Muscle of back (tissue), 13 donors: ENCODE measurements around the gene WRAP73. TPM values are rescaled to one million over a fixed set of nuclear protein-coding genes. Genes with fewer than 3 reads are reported as not detected.

Experiments
- DNase-seq, 3 donors: peaks; one replicate each; pipeline versions ENCODE4 v3.0.0 to v3.0.0-alpha.2; 2013
- long read RNA-seq, 9 donors: transcript quantifications; one replicate each; lab custom pipeline, GENCODE V29; 2026
- polyA plus RNA-seq, 10 donors: library from polyadenylated mRNA; unstranded; fragments of 120-200 nt; gene quantifications; one replicate each; pipeline ENCODE4 v1.2.1, GENCODE V29; 2013; ENCODE audit not compliant: insufficient read length in 10 of 10

Gene WRAP73
- 10 to 100 TPM; 10.1 to 12.3 (median 11.7) TPM for polyA plus RNA-seq
- long read RNA-seq, donor 1, transcript WRAP73-201 (12 exons, 1,665 nt) = major isoform, 5 of 16 reads
- long read RNA-seq, donor 1, partial matches to known transcripts = 11 of 16 reads
- long read RNA-seq, donor 1, other reads (novel, unspliced or antisense) = 0 of 16 reads
- long read RNA-seq, donor 2, partial matches to known transcripts = 0 of 1 reads
- long read RNA-seq, donor 2, other reads (novel, unspliced or antisense) = 0 of 1 reads
- long read RNA-seq, donor 3 = 0 reads
- long read RNA-seq, donor 4, partial matches to known transcripts = 8 of 10 reads
- long read RNA-seq, donor 4, other reads (novel, unspliced or antisense) = 0 of 10 reads
- long read RNA-seq, donor 5, partial matches to known transcripts = 5 of 7 reads
- long read RNA-seq, donor 5, other reads (novel, unspliced or antisense) = 0 of 7 reads
- long read RNA-seq, donor 6, partial matches to known transcripts = 5 of 10 reads
- long read RNA-seq, donor 6, other reads (novel, unspliced or antisense) = 0 of 10 reads
- long read RNA-seq, donor 7, partial matches to known transcripts = 5 of 8 reads
- long read RNA-seq, donor 7, other reads (novel, unspliced or antisense) = 0 of 8 reads
- long read RNA-seq, donor 8, partial matches to known transcripts = 0 of 4 reads
- long read RNA-seq, donor 8, other reads (novel, unspliced or antisense) = 0 of 4 reads
- long read RNA-seq, donor 9 = 0 reads

DNA sequence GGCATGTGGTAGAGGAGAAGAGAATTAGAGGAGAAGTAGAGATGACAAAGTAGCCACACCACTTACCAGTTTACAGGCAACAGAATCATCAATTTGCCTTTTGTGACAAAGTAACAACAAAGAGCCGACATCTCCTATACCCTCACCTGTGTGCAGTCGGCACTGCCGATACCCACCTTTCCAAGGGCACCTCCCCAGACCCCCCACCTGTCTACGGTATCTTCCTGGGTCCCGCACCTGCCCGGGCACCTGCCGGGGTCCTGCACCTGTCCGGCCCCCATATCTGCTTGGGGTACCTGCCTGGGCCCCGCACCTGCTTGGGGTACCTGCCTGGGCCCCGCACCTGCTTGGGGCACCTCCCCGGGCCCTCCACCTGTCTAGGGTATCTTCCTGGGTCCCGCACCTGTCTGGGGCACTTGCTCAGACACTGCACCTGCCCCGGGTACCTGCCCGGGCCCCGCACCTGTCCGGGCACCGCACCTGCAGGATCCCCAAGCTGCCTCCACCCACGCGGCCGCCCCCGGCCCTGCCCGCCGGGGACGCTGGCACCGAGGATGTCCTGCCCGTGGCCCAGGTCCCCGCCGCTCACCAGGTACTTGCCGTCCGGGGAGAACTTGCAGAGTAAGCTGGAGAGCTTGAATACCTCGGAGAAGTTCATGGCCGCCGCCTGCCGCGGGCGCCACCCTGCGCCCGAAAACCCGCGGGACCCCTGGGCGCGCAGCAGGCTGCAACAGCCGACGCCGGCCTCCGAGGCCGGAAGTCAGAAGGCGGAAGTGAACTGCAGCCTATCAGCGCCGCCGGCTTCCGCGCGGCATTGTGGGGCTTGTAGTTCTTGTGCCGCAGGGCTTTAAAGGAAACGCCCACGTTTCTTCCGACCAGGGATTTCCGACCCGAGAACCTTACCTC is at the start of gene WRAP73:
Gene WRAP73 (minus strand): TSS at position 762 of the 906 bp plus-strand sequence. CDS start 104 bp downstream, at position 658.
- DNase-seq = peak; percentile 88 to 96 (median 93)

GRCh38 chr1:3699596-3699995 is 49.7 kb upstream of the WRAP73 start:
- DNase-seq = no peak

DNA sequence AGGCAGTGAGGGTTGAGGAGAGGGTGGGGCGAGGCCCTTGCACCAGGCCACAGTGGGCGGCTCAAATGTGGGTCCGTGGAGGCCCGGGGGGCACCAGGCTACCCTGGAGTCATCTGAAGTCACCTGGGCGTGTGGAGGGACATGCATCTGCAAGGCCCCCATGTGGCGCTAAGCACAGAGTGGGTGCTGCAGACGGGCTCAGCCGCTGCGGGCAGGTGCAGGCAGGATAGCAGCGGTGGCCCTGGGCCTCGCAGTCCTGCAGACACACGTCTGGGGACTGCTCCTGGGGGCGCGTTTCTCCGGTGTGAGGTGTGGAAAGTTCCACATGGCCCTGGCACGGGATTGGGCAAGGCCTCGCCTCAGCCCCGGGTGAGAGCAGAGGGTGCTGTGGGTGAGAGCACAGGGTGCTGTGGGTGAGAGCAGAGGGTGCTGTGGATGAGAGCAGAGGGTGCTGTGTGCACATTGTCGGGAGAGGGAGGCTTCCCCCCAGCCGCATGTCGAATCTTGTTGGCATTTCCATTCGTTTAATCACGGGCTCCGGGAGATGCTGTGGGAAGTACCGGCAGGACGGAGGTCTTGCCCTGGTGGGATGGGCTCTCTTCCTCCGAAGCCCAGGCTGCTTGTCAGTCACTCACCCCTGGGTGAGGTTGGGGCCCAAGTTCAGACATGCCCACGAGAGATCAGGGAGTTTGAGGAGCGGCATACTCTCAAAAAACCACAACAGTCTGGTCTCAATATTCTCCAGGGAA is 48.9 kb upstream of the WRAP73 start:
- no peak for DNase-seq

GRCh38 chr1:3697810-3698209 is 47.9 kb upstream of the WRAP73 start:
- DNase-seq = no peak

DNA sequence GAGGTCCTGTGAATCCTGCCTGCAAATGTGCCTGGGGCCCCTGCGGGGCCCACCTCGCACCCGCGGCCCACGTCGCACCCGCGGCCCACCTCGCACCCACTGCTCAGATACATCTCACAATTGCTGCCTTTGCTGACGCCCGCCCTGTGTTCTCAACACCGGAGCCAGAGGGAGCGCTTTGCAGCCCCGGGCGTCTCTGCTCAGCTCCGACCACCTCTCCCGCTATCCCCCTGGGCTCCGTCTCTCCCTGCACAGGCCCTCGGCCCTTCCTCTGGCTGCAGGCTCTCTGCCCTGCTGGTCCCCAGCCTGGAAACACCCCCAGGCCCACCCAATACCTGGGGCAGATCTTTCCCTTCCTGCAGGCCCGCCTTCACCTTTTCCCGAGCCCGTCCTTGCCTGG is 47.2 kb upstream of the WRAP73 start:
- DNase-seq = no peak

DNA sequence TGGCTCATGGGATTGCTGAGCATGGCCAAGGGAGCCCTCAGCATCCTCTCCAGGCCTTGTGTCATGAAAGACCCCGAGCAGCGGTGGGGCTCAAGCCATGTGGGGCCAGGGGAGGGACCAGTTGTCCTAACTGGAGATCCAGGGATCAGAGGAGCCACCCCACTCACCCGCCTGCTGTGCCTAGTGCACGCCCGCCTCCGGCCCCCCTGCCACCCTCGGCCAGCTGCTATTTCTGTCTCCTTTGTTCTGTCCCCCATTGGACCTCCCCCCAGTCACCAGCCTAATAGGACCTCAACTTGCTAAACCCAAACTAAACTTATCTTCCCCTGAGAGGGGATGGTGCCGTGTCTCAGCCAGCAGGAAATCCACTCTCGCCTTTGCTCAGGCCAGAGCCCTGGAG is 46.8 kb upstream of the WRAP73 start:
- DNase-seq = no peak

DNA sequence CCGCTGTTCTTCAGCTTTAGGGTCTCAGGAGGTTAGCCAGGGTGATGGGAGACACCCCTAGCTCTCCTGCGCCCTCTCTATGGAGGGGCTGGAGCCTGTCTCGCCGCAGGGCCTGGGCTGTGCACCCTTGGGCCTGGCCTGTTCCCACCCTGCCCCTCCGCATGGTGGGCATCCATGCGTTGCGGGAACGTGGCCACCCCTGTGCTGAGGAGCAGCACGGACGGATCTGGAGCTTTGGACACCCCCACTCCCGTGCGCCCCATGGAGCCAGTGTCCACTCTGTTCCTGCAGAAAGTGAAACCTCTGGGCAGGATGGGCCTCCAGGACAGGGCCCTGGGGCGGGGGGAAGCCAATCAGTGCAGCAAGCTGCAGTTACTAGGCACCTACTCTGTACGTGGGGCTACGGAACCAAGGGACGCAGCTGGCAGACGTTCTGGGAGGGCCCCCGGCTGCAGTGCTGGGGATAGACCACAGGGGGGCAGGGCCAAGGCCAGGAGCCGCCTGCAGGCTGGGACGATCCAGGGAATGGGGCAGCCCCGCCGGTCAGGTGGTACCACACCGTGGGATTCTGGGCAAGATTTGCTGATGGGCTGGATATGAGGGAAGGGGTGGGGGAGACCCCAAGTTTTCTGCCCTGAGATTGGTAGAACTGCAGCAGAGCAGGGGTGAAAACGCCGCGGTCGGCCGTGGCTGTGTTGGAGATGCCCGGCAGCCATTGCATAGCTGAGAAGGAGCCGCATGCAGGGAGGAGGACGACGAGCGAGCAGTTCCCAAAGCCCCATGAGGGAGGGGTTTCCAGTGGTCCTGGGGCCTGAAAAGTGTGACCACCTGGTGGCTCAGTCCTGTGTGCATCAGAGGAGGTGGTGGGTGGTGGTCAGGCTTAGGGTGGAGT is 45.7 kb upstream of the WRAP73 start:
- peak in 1 of 3 donors; percentile 39 for DNase-seq

GRCh38 chr1:3693321-3693720 is 43.4 kb upstream of the WRAP73 start:
- no peak for DNase-seq

DNA sequence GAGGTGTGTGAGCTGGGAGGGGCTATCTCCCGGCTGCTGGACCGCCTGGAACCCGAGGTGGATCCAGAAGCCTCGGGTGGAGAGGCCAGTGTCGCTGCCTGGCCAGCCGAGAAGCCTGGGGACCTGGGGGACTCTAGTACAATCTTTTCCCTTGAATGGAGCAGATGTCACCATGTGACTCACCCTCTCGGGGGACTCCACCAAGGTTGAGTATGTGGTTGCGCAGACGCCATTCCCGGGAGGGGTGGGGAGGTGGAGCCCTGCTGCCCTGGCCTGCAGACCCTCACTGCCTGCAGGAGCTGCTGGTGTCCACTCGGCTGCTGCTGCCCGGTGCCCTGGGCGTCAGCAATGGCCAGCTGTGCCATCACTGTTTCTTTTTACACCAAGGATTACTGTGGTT is 42.7 kb upstream of the WRAP73 start:
- DNase-seq = no peak

GRCh38 chr1:3691421-3692204 is 41.7 kb upstream of the WRAP73 start:
- DNase-seq = no peak

- DNase-seq = no peak
Measured at GRCh38 chr1:3690282-3691065, 40.6 kb upstream of the WRAP73 start.

GRCh38 chr1:3689138-3689750 is 39.3 kb upstream of the WRAP73 start:
- DNase-seq = no peak

DNA sequence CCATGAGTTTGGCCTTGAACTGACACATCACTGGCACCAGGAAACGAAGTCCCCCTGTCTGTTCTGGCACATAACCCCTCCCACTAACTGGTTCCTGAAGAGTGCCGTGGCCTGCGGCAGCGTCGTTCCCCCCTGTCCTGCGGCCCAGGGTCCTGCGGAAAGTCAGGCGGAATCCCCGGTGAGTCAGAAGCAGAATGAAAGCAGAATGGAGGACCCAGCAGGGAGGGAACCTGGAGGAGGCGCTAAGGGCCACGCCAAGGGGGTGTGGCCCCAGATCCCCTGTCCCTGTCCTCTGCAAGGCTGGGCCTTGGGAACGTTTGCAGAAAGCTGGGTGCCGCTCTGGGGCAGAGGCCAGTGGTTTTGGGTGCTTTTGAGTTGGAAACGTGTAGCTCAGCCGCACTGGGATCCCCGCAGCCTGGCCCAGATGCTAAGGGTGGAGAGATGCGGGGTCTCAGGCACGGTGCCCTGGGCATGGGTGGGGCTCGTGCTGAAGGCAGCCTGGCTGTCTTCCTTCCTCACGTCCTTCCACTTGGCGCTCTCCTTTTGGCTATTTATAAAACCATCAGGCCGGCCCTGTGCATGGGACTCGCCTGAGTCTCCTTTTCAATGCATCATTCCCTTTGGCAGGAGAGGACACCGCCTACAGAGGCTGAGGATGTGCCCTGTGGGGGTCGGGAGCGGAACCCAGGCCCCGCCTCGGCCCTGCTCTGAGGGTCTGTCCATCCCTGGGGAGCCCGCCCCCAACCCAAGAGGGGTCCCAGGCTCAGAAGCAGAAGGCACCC is 38.6 kb upstream of the WRAP73 start:
- no peak for DNase-seq

GRCh38 chr1:3687504-3687903 is 37.6 kb upstream of the WRAP73 start:
- DNase-seq = no peak

DNA sequence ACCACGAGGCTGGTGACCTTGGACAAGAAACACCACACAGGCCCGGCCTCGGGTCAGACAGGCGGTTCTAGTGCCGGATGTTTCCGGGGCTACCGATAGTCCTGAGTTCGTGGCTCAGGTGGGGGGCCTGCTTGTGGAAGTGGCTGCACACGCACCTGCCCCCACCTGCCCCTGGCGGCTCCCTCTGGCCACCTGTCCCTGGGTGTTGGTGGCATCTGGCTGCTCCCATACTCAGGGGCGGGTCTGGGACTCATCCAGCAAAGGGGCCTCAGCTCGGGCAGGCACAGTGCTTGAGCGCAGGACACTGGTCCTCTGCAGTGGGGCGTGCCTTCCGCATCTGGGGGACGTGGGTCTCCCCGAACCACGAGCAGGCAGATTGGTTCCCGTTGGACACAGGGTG is 36.0 kb upstream of the WRAP73 start:
- DNase-seq = no peak

- DNase-seq = no peak
Measured at GRCh38 chr1:3685222-3685621, 35.3 kb upstream of the WRAP73 start.

DNA sequence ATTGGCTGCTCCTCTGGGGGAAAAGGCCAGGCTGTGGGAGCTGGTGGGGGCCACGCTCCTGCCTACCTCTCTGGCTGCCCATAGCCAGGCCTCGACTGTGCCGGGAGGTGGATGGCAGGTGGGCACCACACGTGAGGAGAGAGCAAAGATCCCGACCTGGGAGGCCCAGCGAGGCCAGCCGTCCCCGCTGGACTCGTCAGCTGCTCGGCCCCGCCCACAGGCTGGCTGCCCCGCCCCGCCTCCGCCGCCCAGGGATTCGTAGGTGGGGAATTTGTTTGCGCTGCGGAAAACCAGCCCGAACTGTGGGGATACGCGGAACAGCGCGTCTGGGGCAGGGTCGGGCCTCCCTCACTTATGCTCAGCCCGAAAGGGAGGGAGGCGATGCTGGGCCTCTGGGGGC is 34.1 kb upstream of the WRAP73 start:
- DNase-seq = no peak
